HEK293 (cell line): ENCODE results near the gene SNX19.

Experiments
- CTCF ChIA-PET: fragments of 350-600 bp; formaldehyde crosslinking; extraction: SDS; loops from one replicate; lab custom pipeline; 2021; ENCODE audit warnings: antibody characterized with exemption; lab: Yijun Ruan, JAX
- POLR2A ChIA-PET: fragments of 300-600 bp; formaldehyde crosslinking; extraction: SDS; loops from one replicate; lab custom pipeline; 2020; ENCODE audit warnings: antibody characterized with exemption, inconsistent platforms; lab: Yijun Ruan, JAX
- H3K27ac ChIP-seq: fragments of 200-500 bp; sonication (Bioruptor generic); 2 replicates; pipeline ENCODE4 v1.5.1; 2014; ENCODE audit warnings: low read depth, low read length, control low read depth, inconsistent platforms; ENCODE audit errors: extremely low read depth
- H3K36me3 ChIP-seq, 2 experiments: fragments of 200-500 bp in 1 of 2; sonication (Bioruptor generic) in 1 of 2; 1 replicate in 1 of 2; 2 replicates in 1 of 2; pipeline ENCODE4 v1.5.1; 2014 to 2017; ENCODE audit warnings: inconsistent platforms in 2 of 2, low read length in 2 of 2; ENCODE audit not compliant: control insufficient read depth in 2 of 2, insufficient read depth in 1 of 2
- H3K4me1 ChIP-seq: fragments of 200-500 bp; sonication (Bioruptor generic); 2 replicates; pipeline ENCODE4 v1.5.1; 2014; ENCODE audit warnings: mild to moderate bottlenecking, low read length, inconsistent platforms; ENCODE audit not compliant: control insufficient read depth, insufficient read depth
- H3K4me3 ChIP-seq: 2 replicates; pipeline ENCODE4 v1.5.1; 2011; ENCODE audit warnings: low read depth, mild to moderate bottlenecking, control low read depth, low read length, moderate library complexity
- H3K9me3 ChIP-seq: fragments of 200-500 bp; sonication (Bioruptor generic); 2 replicates; pipeline ENCODE4 v1.5.1; 2014; ENCODE audit warnings: low read depth, low read length, inconsistent platforms; ENCODE audit not compliant: control insufficient read depth, insufficient read depth
- GLIS2 ChIP-seq: fragments of 450-650 bp; formaldehyde crosslinking; IDR thresholded peaks from 2 replicates; pipeline ENCODE4 v1.5.1; 2016; ENCODE audit warnings: missing biosample characterization, missing genetic modification characterization
- KLF10 ChIP-seq: fragments of 450-650 bp; IDR thresholded peaks from 2 replicates; pipeline ENCODE4 v1.5.1; 2018; ENCODE audit warnings: missing biosample characterization, mild to moderate bottlenecking, missing genetic modification characterization
- OSR2 ChIP-seq: fragments of 450-650 bp; formaldehyde crosslinking; IDR thresholded peaks from 2 replicates; pipeline ENCODE4 v1.5.1; 2016; ENCODE audit warnings: missing biosample characterization, missing genetic modification characterization
- OVOL3 ChIP-seq: fragments of 450-650 bp; formaldehyde crosslinking; IDR thresholded peaks from 2 replicates; pipeline ENCODE4 v1.5.1; 2016; ENCODE audit warnings: missing biosample characterization, missing genetic modification characterization
- SETDB1 ChIP-seq: IDR thresholded peaks from one replicate; pipeline ENCODE4 v1.6.1; 2017; ENCODE audit warnings: mild to moderate bottlenecking, low read length, moderate library complexity, mixed read lengths; ENCODE audit not compliant: insufficient read length
- ZBTB21 ChIP-seq: fragments of 450-650 bp; formaldehyde crosslinking; IDR thresholded peaks from 2 replicates; pipeline ENCODE4 v1.5.1; 2017; ENCODE audit warnings: missing biosample characterization, missing genetic modification characterization
- ZNF155 ChIP-seq: fragments of 450-650 bp; formaldehyde crosslinking; IDR thresholded peaks from 2 replicates; pipeline ENCODE4 v1.5.1; 2016; ENCODE audit warnings: missing biosample characterization, missing genetic modification characterization
- ZNF24 ChIP-seq: fragments of 450-650 bp; formaldehyde crosslinking; IDR thresholded peaks from 2 replicates; pipeline ENCODE4 v1.5.1; 2016; ENCODE audit warnings: missing biosample characterization, missing genetic modification characterization
- ZNF302 ChIP-seq: fragments of 450-650 bp; formaldehyde crosslinking; IDR thresholded peaks from 2 replicates; pipeline ENCODE4 v1.5.1; 2016; ENCODE audit warnings: missing biosample characterization, missing genetic modification characterization, low read depth
- ZNF391 ChIP-seq: fragments of 450-650 bp; formaldehyde crosslinking; IDR thresholded peaks from 2 replicates; pipeline ENCODE4 v1.5.1; 2016; ENCODE audit warnings: low read depth, missing biosample characterization, missing genetic modification characterization, borderline replicate concordance
- ZNF501 ChIP-seq: fragments of 450-650 bp; formaldehyde crosslinking; IDR thresholded peaks from 2 replicates; pipeline ENCODE4 v1.5.1; 2016; ENCODE audit warnings: missing biosample characterization, missing genetic modification characterization
- ZNF610 ChIP-seq: fragments of 450-650 bp; formaldehyde crosslinking; IDR thresholded peaks from 2 replicates; pipeline ENCODE4 v1.5.1; 2016; ENCODE audit warnings: missing biosample characterization, missing genetic modification characterization, borderline replicate concordance
- ZNF654 ChIP-seq: fragments of 450-650 bp; formaldehyde crosslinking; IDR thresholded peaks from 2 replicates; pipeline ENCODE4 v1.5.1; 2016; ENCODE audit warnings: low read depth, missing biosample characterization, missing genetic modification characterization
- ZNF677 ChIP-seq: fragments of 450-650 bp; IDR thresholded peaks from 2 replicates; pipeline ENCODE4 v1.5.0; 2018; ENCODE audit warnings: missing biosample characterization, mild to moderate bottlenecking, missing genetic modification characterization, moderate library complexity
- ZNF747 ChIP-seq: fragments of 450-650 bp; formaldehyde crosslinking; IDR thresholded peaks from 2 replicates; pipeline ENCODE4 v1.5.1; 2016; ENCODE audit warnings: missing biosample characterization, missing genetic modification characterization
- ZNF777 ChIP-seq: fragments of 450-650 bp; formaldehyde crosslinking; IDR thresholded peaks from 2 replicates; pipeline ENCODE4 v1.5.1; 2017; ENCODE audit warnings: missing biosample characterization, missing genetic modification characterization, borderline replicate concordance
- TF ChIP-seq, protein P1 (sequence below): fragments of 450-650 bp; formaldehyde crosslinking; IDR thresholded peaks from 2 replicates; pipeline ENCODE4 v1.5.1; 2016; ENCODE audit warnings: missing biosample characterization, missing genetic modification characterization
- TF ChIP-seq, protein P2 (sequence below): fragments of 450-650 bp; formaldehyde crosslinking; IDR thresholded peaks from 2 replicates; pipeline ENCODE4 v1.5.1; 2016; ENCODE audit warnings: missing biosample characterization, missing genetic modification characterization
- TF ChIP-seq, protein P3 (sequence below): fragments of 450-650 bp; formaldehyde crosslinking; IDR thresholded peaks from 2 replicates; pipeline ENCODE4 v1.5.1; 2016; ENCODE audit warnings: missing biosample characterization, missing genetic modification characterization
- TF ChIP-seq, protein P4 (sequence below): fragments of 450-650 bp; formaldehyde crosslinking; IDR thresholded peaks from 2 replicates; pipeline ENCODE4 v1.5.1; 2016; ENCODE audit warnings: missing biosample characterization, missing genetic modification characterization, low read depth
- TF ChIP-seq, protein P5 (sequence below): fragments of 450-650 bp; formaldehyde crosslinking; IDR thresholded peaks from 2 replicates; pipeline ENCODE4 v1.5.1; 2017; ENCODE audit warnings: missing biosample characterization, missing genetic modification characterization

SNX19 gene

DNA sequence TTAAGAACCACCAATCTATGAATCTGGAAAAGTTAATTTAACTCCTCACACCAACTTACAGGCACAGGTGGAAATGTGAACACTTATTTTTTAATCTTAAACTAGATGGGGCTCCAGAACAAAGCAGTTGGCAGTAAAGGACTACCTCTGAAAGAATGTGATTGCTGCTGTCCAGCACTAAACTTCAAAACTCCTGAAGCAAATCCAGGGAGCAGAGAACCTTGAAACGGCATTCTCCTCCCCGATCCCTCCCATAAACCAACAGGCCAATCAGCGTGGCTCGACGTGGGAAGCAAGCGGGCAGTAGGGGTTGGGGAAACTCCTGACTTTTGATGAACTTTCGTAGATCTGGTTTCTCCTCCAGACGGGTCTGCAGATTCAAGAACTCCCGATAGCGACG lies 5.0 kb downstream of the SNX19 start:
- CTCF ChIA-PET: interaction anchor here (1.5 kb wide), 1 partner anchor 17 kb away, joined by 9 read pairs; no protein-coding TSS in a partner anchor
- H3K9me3 ChIP-seq: no peaks in the 10 kb centered on the region
- no peak overlapping the region for H3K27ac ChIP-seq
- no peak overlapping the region for H3K4me3 ChIP-seq
- TF ChIP-seq ZNF24 (tag by site-specific recombination): no peak
- TF ChIP-seq, protein P1, sequence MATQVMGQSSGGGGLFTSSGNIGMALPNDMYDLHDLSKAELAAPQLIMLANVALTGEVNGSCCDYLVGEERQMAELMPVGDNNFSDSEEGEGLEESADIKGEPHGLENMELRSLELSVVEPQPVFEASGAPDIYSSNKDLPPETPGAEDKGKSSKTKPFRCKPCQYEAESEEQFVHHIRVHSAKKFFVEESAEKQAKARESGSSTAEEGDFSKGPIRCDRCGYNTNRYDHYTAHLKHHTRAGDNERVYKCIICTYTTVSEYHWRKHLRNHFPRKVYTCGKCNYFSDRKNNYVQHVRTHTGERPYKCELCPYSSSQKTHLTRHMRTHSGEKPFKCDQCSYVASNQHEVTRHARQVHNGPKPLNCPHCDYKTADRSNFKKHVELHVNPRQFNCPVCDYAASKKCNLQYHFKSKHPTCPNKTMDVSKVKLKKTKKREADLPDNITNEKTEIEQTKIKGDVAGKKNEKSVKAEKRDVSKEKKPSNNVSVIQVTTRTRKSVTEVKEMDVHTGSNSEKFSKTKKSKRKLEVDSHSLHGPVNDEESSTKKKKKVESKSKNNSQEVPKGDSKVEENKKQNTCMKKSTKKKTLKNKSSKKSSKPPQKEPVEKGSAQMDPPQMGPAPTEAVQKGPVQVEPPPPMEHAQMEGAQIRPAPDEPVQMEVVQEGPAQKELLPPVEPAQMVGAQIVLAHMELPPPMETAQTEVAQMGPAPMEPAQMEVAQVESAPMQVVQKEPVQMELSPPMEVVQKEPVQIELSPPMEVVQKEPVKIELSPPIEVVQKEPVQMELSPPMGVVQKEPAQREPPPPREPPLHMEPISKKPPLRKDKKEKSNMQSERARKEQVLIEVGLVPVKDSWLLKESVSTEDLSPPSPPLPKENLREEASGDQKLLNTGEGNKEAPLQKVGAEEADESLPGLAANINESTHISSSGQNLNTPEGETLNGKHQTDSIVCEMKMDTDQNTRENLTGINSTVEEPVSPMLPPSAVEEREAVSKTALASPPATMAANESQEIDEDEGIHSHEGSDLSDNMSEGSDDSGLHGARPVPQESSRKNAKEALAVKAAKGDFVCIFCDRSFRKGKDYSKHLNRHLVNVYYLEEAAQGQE: peak; percentile 49
- peaks cover 8 to 89% of the 10 kb centered on the region in 2 experiments; a peak in 2 of 3 replicates for H3K36me3 ChIP-seq
- no peaks in the 10 kb centered on the region for H3K4me1 ChIP-seq
- POLR2A ChIA-PET: no interaction called here

DNA sequence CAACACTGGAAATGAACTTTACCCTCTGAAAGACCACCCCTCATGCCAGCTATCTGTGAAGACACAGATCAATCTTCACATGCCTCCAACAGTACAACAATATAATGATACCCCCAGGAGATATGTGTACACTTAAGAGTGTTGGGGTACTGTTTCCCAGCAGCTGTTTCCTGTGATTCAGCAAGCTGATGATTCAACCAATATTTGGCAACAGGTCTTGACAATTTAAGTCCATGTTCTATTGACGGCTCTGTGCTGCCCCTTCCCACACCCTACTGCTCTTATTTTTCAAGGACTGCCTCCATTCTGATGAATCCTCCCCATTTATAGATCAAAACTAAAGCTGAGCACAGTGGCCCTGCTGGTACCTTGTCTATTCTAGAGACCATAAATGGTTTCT lies 6.6 kb downstream of the SNX19 start:
- Histone ChIP-seq H3K4me3 (no peak overlapping the region), H3K9me3 (no peaks in the 10 kb centered on the region), H3K4me1 (no peaks in the 10 kb centered on the region), H3K27ac (no peak overlapping the region), H3K36me3 (peaks cover 8 to 96% of the 10 kb centered on the region in 2 experiments; a peak in 2 of 3 replicates)
- ChIA-PET CTCF (interaction anchor here (0.8 to 1.5 kb wide), 5 partner anchors 8 to 475 kb away, joined by 3 to 9 read pairs (median 5); no protein-coding TSS in a partner anchor), POLR2A (no interaction called here)
- TF ChIP-seq ZBTB21 (tag by site-specific recombination) (no peak), ZNF501 (no peak), ZNF302 (tag by site-specific recombination) (no peak), ZNF747 (tag by site-specific recombination) (no peak), OSR2 (no peak), KLF10 (tag by site-specific recombination) (no peak), ZNF677 (tag by site-specific recombination) (no peak), GLIS2 (tag by site-specific recombination) (no peak)
- TF ChIP-seq, protein P2, sequence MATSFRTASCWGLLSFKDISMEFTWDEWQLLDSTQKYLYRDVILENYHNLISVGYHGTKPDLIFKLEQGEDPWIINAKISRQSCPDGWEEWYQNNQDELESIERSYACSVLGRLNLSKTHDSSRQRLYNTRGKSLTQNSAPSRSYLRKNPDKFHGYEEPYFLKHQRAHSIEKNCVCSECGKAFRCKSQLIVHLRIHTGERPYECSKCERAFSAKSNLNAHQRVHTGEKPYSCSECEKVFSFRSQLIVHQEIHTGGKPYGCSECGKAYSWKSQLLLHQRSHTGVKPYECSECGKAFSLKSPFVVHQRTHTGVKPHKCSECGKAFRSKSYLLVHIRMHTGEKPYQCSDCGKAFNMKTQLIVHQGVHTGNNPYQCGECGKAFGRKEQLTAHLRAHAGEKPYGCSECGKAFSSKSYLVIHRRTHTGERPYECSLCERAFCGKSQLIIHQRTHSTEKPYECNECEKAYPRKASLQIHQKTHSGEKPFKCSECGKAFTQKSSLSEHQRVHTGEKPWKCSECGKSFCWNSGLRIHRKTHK (tag by site-specific recombination): no peak
- TF ChIP-seq, protein P3, sequence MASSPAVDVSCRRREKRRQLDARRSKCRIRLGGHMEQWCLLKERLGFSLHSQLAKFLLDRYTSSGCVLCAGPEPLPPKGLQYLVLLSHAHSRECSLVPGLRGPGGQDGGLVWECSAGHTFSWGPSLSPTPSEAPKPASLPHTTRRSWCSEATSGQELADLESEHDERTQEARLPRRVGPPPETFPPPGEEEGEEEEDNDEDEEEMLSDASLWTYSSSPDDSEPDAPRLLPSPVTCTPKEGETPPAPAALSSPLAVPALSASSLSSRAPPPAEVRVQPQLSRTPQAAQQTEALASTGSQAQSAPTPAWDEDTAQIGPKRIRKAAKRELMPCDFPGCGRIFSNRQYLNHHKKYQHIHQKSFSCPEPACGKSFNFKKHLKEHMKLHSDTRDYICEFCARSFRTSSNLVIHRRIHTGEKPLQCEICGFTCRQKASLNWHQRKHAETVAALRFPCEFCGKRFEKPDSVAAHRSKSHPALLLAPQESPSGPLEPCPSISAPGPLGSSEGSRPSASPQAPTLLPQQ: no peak

DNA sequence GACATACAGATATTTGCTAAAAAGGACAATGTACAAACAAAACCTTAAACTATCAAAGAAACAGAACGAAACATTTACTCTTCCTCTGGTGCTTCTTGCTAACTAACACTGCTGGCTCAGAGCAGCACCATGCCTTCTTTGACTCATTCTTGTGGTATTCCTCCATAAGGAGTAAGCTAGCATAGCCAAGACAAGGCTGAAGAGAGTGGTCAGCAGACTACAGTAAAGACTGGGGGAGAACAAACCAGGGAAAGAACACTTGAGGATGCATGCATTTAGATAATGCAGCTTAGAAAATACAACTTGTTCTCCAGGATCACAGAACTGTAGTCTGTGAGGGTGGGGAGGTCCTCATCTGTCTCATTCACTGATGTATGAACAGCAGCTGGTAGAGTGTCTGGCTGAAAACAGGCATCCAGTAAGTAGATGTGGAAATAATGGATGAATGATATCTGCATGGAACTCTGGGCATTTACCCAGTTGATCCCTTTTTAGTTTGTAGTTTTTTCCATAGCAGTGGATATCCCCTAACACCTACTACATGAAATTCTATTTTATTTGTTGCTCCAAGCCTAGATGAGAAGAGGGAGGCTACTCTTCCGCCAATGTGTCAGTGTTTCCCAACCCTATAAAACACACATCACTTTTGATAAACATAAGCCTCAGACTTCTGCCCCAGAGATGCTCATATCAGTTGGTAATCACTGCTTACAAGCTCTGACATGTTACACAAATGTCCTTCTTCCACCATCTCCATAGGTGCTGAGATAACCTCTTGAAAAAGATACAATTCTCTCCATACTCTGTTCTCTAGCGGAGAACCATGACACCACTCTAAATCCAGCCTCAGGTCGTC lies 7.3 kb downstream of the SNX19 start:
- H3K4me3 ChIP-seq: no peak overlapping the region
- H3K27ac ChIP-seq: no peak overlapping the region
- no peaks in the 10 kb centered on the region for H3K4me1 ChIP-seq
- peaks cover 11 to 96% of the 10 kb centered on the region in 2 experiments; a peak in 2 of 3 replicates for H3K36me3 ChIP-seq
- H3K9me3 ChIP-seq: no peaks in the 10 kb centered on the region
- ChIA-PET CTCF (interaction anchor here (0.8 to 1.4 kb wide), 3 partner anchors 12 to 46 kb away, joined by 3 to 5 read pairs (median 5); no protein-coding TSS in a partner anchor), POLR2A (interaction anchor here (1.3 kb wide), 1 partner anchor 13 kb away, joined by 4 read pairs; no protein-coding TSS in a partner anchor)
- no peak for TF ChIP-seq SETDB1
- TF ChIP-seq OVOL3: no peak
- TF ChIP-seq, protein P4, sequence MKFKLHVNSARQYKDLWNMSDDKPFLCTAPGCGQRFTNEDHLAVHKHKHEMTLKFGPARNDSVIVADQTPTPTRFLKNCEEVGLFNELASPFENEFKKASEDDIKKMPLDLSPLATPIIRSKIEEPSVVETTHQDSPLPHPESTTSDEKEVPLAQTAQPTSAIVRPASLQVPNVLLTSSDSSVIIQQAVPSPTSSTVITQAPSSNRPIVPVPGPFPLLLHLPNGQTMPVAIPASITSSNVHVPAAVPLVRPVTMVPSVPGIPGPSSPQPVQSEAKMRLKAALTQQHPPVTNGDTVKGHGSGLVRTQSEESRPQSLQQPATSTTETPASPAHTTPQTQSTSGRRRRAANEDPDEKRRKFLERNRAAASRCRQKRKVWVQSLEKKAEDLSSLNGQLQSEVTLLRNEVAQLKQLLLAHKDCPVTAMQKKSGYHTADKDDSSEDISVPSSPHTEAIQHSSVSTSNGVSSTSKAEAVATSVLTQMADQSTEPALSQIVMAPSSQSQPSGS (tag by site-specific recombination): no peak
- no peak for TF ChIP-seq ZNF391 (tag by site-specific recombination)
- TF ChIP-seq ZNF155 (tag by site-specific recombination): no peak
- TF ChIP-seq, protein P5, sequence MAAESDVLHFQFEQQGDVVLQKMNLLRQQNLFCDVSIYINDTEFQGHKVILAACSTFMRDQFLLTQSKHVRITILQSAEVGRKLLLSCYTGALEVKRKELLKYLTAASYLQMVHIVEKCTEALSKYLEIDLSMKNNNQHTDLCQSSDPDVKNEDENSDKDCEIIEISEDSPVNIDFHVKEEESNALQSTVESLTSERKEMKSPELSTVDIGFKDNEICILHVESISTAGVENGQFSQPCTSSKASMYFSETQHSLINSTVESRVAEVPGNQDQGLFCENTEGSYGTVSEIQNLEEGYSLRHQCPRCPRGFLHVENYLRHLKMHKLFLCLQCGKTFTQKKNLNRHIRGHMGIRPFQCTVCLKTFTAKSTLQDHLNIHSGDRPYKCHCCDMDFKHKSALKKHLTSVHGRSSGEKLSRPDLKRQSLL (tag by site-specific recombination): no peak
- no peak for TF ChIP-seq ZNF654 (tag by site-specific recombination)
- TF ChIP-seq ZNF610 (tag by site-specific recombination): no peak
- TF ChIP-seq ZNF777: no peak
